ENCODE results near the gene MCM3AP. TPM values are rescaled to one million over a fixed set of nuclear protein-coding genes. Genes with fewer than 3 reads are reported as not detected.

Gene MCM3AP
- total and polyA plus RNA-seq, 9 of the 15 experiments (the other 6 are each of a cell fraction or from before 2014, with no cell fraction given), result 6.5 to 179 (median 69.6) TPM

DNA sequence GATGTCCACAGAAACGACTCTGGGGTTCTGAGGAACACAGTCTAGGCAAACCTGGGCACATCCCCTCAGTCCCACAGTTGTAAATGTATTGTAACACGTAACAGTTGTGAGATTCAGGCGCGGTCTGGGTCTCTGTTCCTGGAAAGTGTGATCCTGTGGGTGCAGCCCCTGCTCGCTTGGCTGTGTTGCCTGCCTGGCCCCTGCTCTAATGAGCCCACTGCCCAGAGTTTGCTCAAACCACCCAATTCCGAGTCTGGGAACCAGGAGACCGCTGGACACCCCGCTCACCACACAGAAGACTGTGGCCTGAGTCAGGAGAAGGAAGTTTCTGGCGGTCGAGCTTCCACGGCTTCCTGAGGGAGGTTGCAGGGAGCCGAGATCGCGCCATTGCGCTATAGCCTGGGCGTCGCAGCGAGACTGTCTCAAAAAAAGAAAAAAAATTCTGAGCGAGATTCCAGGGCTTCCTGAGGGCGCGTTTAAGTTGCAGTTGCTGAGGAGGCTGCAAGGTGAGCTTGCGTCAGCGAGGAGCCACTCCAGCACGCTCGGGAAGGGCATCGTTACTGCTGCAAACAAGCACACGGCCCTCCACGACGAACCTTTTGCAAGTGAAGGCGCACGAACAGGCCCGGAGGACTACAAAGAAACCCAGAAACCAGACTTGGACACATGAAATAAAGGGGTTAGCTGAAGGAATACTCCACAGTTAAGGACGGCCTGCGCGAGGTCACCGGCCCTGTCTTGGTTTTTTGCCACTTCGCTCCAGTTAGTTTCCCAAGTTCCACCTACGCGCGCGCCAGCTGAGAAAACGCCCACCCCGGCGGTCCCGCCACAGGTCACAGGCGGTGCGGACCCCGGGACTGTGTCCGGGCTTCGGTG is 37.2 kb upstream of the MCM3AP start (continued):
- TF ChIP-seq, protein P1, sequence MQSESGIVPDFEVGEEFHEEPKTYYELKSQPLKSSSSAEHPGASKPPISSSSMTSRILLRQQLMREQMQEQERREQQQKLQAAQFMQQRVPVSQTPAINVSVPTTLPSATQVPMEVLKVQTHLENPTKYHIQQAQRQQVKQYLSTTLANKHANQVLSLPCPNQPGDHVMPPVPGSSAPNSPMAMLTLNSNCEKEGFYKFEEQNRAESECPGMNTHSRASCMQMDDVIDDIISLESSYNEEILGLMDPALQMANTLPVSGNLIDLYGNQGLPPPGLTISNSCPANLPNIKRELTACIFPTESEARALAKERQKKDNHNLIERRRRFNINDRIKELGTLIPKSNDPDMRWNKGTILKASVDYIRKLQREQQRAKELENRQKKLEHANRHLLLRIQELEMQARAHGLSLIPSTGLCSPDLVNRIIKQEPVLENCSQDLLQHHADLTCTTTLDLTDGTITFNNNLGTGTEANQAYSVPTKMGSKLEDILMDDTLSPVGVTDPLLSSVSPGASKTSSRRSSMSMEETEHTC (IDR thresholded peaks at IDR 0.05), result no peak
- TF ChIP-seq C11orf30 (IDR thresholded peaks at IDR 0.05; ENCODE audit: low read depth) (no peak), PPARD (CRISPR knock-in tag; IDR thresholded peaks at IDR 0.05) (no peak), ARHGAP35 (IDR thresholded peaks at IDR 0.05; ENCODE audit: partially characterized antibody) (no peak), SREBF2 (CRISPR knock-in tag; IDR thresholded peaks at IDR 0.05) (no peak), ZFP36 (IDR thresholded peaks at IDR 0.05; ENCODE audit: low read depth, low read length, partially characterized antibody) (no peak), STAT5A (IDR thresholded peaks at IDR 0.05; ENCODE audit: borderline replicate concordance, low read length) (no peak), SREBF1 (IDR thresholded peaks at IDR 0.05; ENCODE audit: borderline replicate concordance, low read depth, low read length) (no peak), LCOR (CRISPR knock-in tag; IDR thresholded peaks at IDR 0.05) (no peak), ZEB2 (IDR thresholded peaks at IDR 0.05) (no peak), ZNF174 (CRISPR knock-in tag; IDR thresholded peaks at IDR 0.05) (no peak), ZNF282 (CRISPR knock-in tag; IDR thresholded peaks at IDR 0.05) (no peak), FIP1L1 (IDR thresholded peaks at IDR 0.05; ENCODE audit: low read depth, low read length, poor library complexity, severe bottlenecking) (peak; percentile 8), U2AF2 (optimal IDR thresholded peaks at IDR 0.05; ENCODE audit: low read depth, low read length) (no peak), FOXP1 (CRISPR knock-in tag; IDR thresholded peaks at IDR 0.05) (no peak)
- TF ChIP-seq, protein P2, sequence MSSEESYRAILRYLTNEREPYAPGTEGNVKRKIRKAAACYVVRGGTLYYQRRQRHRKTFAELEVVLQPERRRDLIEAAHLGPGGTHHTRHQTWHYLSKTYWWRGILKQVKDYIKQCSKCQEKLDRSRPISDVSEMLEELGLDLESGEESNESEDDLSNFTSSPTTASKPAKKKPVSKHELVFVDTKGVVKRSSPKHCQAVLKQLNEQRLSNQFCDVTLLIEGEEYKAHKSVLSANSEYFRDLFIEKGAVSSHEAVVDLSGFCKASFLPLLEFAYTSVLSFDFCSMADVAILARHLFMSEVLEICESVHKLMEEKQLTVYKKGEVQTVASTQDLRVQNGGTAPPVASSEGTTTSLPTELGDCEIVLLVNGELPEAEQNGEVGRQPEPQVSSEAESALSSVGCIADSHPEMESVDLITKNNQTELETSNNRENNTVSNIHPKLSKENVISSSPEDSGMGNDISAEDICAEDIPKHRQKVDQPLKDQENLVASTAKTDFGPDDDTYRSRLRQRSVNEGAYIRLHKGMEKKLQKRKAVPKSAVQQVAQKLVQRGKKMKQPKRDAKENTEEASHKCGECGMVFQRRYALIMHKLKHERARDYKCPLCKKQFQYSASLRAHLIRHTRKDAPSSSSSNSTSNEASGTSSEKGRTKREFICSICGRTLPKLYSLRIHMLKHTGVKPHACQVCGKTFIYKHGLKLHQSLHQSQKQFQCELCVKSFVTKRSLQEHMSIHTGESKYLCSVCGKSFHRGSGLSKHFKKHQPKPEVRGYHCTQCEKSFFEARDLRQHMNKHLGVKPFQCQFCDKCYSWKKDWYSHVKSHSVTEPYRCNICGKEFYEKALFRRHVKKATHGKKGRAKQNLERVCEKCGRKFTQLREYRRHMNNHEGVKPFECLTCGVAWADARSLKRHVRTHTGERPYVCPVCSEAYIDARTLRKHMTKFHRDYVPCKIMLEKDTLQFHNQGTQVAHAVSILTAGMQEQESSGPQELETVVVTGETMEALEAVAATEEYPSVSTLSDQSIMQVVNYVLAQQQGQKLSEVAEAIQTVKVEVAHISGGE (CRISPR knock-in tag; IDR thresholded peaks at IDR 0.05), result no peak
- TF ChIP-seq, protein P3, sequence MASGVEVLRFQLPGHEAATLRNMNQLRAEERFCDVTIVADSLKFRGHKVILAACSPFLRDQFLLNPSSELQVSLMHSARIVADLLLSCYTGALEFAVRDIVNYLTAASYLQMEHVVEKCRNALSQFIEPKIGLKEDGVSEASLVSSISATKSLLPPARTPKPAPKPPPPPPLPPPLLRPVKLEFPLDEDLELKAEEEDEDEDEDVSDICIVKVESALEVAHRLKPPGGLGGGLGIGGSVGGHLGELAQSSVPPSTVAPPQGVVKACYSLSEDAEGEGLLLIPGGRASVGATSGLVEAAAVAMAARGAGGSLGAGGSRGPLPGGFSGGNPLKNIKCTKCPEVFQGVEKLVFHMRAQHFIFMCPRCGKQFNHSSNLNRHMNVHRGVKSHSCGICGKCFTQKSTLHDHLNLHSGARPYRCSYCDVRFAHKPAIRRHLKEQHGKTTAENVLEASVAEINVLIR (CRISPR knock-in tag; IDR thresholded peaks at IDR 0.05), result no peak
- TF ChIP-seq, protein P4, sequence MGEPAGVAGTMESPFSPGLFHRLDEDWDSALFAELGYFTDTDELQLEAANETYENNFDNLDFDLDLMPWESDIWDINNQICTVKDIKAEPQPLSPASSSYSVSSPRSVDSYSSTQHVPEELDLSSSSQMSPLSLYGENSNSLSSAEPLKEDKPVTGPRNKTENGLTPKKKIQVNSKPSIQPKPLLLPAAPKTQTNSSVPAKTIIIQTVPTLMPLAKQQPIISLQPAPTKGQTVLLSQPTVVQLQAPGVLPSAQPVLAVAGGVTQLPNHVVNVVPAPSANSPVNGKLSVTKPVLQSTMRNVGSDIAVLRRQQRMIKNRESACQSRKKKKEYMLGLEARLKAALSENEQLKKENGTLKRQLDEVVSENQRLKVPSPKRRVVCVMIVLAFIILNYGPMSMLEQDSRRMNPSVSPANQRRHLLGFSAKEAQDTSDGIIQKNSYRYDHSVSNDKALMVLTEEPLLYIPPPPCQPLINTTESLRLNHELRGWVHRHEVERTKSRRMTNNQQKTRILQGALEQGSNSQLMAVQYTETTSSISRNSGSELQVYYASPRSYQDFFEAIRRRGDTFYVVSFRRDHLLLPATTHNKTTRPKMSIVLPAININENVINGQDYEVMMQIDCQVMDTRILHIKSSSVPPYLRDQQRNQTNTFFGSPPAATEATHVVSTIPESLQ (CRISPR knock-in tag; IDR thresholded peaks at IDR 0.05), result no peak

Data from K562 (cell line).